Epidermal melanocyte (primary cell): ENCODE results near the gene CD72.
"Not testable (repeated sequence)": the region's sequence is repeated elsewhere in the genome, so short reads cannot be mapped to it uniquely, and the experiment has no call there.

Experiments
- DNase-seq: peaks from one replicate; pipeline ENCODE4 v3.0.0; 2011; ENCODE audit warnings: low spot score; ENCODE audit not compliant: insufficient read length

CD72 gene

GRCh38 chr9:35649431-35650340 lies 31.5 kb upstream of the CD72 start:
- no peak for DNase-seq

- DNase-seq, result peak; percentile 91
These were observed 28.5 kb upstream of the CD72 start for GRCh38 chr9:35646533-35647265.

- DNase-seq, result no peak
These were observed 27.9 kb upstream of the CD72 start for GRCh38 chr9:35646153-35646532.

- not testable (repeated sequence) for DNase-seq
These were observed 27.5 kb upstream of the CD72 start for GRCh38 chr9:35645736-35646135.

GRCh38 chr9:35643046-35643445 lies 24.8 kb upstream of the CD72 start:
- no peak for DNase-seq

GRCh38 chr9:35641478-35641877 lies 23.3 kb upstream of the CD72 start:
- not testable (repeated sequence) for DNase-seq

GRCh38 chr9:35640431-35640830 lies 22.2 kb upstream of the CD72 start:
- not testable (repeated sequence) for DNase-seq

GRCh38 chr9:35639631-35640030 lies 21.4 kb upstream of the CD72 start:
- DNase-seq, result no peak

GRCh38 chr9:35639225-35639624 lies 21.0 kb upstream of the CD72 start:
- DNase-seq, result not testable (repeated sequence)

GRCh38 chr9:35638751-35639150 lies 20.5 kb upstream of the CD72 start:
- not testable (repeated sequence) for DNase-seq

- not testable (repeated sequence) for DNase-seq
These were observed 19.3 kb upstream of the CD72 start for GRCh38 chr9:35637427-35637955.

- DNase-seq, result not testable (repeated sequence)
These were observed 18.6 kb upstream of the CD72 start for GRCh38 chr9:35636877-35637246.

GRCh38 chr9:35636135-35636876 lies 18.1 kb upstream of the CD72 start:
- no peak for DNase-seq

- DNase-seq, result no peak
These were observed 17.5 kb upstream of the CD72 start for GRCh38 chr9:35635730-35636129.

GRCh38 chr9:35629597-35629996 lies 11.4 kb upstream of the CD72 start:
- DNase-seq, result no peak

GRCh38 chr9:35628389-35628991 lies 10.3 kb upstream of the CD72 start:
- DNase-seq, result no peak

GRCh38 chr9:35627575-35627974 lies 9.4 kb upstream of the CD72 start:
- DNase-seq, result no peak

- no peak for DNase-seq
These were observed 1.6 kb upstream of the CD72 start for GRCh38 chr9:35619800-35620158.

- DNase-seq, result no peak
These were observed 914 bp upstream of the CD72 start for GRCh38 chr9:35618854-35619799.

GRCh38 chr9:35617548-35617947 lies 665 bp downstream of the CD72 start:
- DNase-seq, result no peak
